OCI-LY7 (cell line): ENCODE data around the gene CCDC8.

Experiments
- EZH2phosphoT487 ChIP-seq: fragments of 200-600 bp; sonication (generic); IDR thresholded peaks from 2 replicates; pipeline ENCODE4 v1.6.1; 2018; ENCODE audit warnings: low read depth, borderline replicate concordance, mild to moderate bottlenecking, mixed run types, antibody characterized with exemption, low read length, moderate library complexity, mixed read lengths
- TF ChIP-seq, protein P1 (sequence below): fragments of 200-600 bp; sonication (generic); conservative IDR thresholded peaks from 2 replicates; pipeline ENCODE4 v1.5.1; 2014; ENCODE audit warnings: mild to moderate bottlenecking, antibody characterized with exemption, low read length, moderate library complexity, mixed read lengths

DNA sequence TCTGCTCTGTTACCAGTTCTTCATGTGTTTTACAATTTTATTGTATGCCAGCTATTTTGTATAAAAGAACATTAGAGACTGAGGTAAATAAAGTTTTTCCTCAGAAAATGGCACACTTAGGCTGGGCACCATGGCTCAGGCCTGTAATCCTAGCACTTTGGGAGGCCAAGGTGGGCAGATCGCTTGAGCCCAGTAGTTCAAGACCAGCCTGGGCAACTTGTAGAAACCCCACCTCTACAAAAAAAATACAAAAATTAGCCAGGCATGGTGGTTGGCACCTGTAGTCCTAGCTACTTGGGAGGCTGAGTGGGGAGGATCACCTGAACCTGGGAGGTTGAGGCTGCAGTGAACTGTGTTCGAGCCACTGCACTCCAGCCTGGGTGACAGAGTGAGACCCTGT, 32.0 kb downstream of the CCDC8 start:
- TF ChIP-seq, protein P1, sequence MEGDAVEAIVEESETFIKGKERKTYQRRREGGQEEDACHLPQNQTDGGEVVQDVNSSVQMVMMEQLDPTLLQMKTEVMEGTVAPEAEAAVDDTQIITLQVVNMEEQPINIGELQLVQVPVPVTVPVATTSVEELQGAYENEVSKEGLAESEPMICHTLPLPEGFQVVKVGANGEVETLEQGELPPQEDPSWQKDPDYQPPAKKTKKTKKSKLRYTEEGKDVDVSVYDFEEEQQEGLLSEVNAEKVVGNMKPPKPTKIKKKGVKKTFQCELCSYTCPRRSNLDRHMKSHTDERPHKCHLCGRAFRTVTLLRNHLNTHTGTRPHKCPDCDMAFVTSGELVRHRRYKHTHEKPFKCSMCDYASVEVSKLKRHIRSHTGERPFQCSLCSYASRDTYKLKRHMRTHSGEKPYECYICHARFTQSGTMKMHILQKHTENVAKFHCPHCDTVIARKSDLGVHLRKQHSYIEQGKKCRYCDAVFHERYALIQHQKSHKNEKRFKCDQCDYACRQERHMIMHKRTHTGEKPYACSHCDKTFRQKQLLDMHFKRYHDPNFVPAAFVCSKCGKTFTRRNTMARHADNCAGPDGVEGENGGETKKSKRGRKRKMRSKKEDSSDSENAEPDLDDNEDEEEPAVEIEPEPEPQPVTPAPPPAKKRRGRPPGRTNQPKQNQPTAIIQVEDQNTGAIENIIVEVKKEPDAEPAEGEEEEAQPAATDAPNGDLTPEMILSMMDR, result no peak
- no peak for TF ChIP-seq EZH2phosphoT487
